Breast epithelium (tissue), 4 donors: ENCODE results near the gene SAAL1. TPM values are rescaled to one million over a fixed set of nuclear protein-coding genes. Genes with fewer than 3 reads are reported as not detected.

Experiments
- DNase-seq, 2 donors: peaks; one replicate each; pipeline ENCODE4 v3.0.0-alpha.2; 2019; ENCODE audit warnings: low spot score in 2 of 2
- H3K27ac ChIP-seq, 2 donors: fragments of 200-600 bp; sonication (generic) in 1 of 2; one replicate each; pipeline ENCODE4 v1.5.1; 2016 to 2019; ENCODE audit warnings: mild to moderate bottlenecking in 1 of 2
- H3K27me3 ChIP-seq, 2 donors: fragments of 200-600 bp; sonication (generic) in 1 of 2; one replicate each; pipeline versions ENCODE4 v1.5.1 to v1.6.0; 2017 to 2019; ENCODE audit warnings: control low read depth in 1 of 2, mild to moderate bottlenecking in 1 of 2
- H3K36me3 ChIP-seq: fragments of 200-600 bp; one replicate; pipeline ENCODE4 v1.5.1; 2019
- H3K4me1 ChIP-seq, 2 donors: fragments of 200-600 bp; sonication (generic); one replicate each; pipeline ENCODE4 v1.5.1; 2016 to 2019; ENCODE audit warnings: control low read depth in 1 of 2
- H3K4me3 ChIP-seq, 3 donors: fragments of 200-600 bp; sonication (generic); 1 replicate in 2 of 3; 2 replicates in 1 of 3; pipeline ENCODE4 v1.5.1; 2016 to 2019; ENCODE audit warnings: mild to moderate bottlenecking in 3 of 3, moderate library complexity in 2 of 3
- H3K9me3 ChIP-seq, 2 donors: fragments of 200-600 bp; sonication (generic) in 1 of 2; one replicate each; pipeline ENCODE4 v1.5.1; 2016 to 2019; ENCODE audit warnings: control low read depth in 1 of 2
- POLR2A ChIP-seq: fragments of 450-650 bp; IDR thresholded peaks from one replicate; pipeline ENCODE4 v1.6.1; 2016; ENCODE audit warnings: antibody characterized with exemption, mild to moderate bottlenecking, moderate library complexity
- POLR2AphosphoS5 ChIP-seq, 3 donors: sonication (generic); formaldehyde crosslinking; IDR thresholded peaks; one replicate each; pipeline ENCODE4 v1.6.1; 2017; ENCODE audit warnings: antibody characterized with exemption in 3 of 3
- intact Hi-C: fragments of 100-400 bp; cut with DNase I; formaldehyde crosslinking; loops from one replicate; pipeline ENCODE4 v1.15.1; 2023; ENCODE audit warnings: low total_unique reads
- total RNA-seq, 3 donors: library from RNA; depleted of rRNA; stranded (reverse); fragments of >200 nt; gene quantifications; one replicate each; pipeline ENCODE4 v1.1.0, GENCODE V29; 2016
- TF ChIP-seq, protein P1 (sequence below), 3 donors: fragments of 450-650 bp; IDR thresholded peaks; one replicate each; pipeline ENCODE4 v1.5.1; 2016 to 2017; ENCODE audit warnings: antibody characterized with exemption in 3 of 3, mild to moderate bottlenecking in 3 of 3, moderate library complexity in 3 of 3

Gene SAAL1
- total RNA-seq, 3 donors from 2014 or later, result 12.3 to 16.4 (median 16.0) TPM

GRCh38 chr11:18115360-18116127 is 9.7 kb upstream of the SAAL1 start:
- H3K4me3 ChIP-seq, result no peak overlapping the region
- H3K9me3 ChIP-seq, result no peaks in the 10 kb centered on the region
- H3K4me1 ChIP-seq, result no peaks in the 10 kb centered on the region
- peaks cover 0 to 8% of the 10 kb centered on the region in 2 donors for H3K27me3 ChIP-seq
- no peak for TF ChIP-seq POLR2AphosphoS5 (IDR thresholded peaks at IDR 0.05)
- TF ChIP-seq, protein P1, sequence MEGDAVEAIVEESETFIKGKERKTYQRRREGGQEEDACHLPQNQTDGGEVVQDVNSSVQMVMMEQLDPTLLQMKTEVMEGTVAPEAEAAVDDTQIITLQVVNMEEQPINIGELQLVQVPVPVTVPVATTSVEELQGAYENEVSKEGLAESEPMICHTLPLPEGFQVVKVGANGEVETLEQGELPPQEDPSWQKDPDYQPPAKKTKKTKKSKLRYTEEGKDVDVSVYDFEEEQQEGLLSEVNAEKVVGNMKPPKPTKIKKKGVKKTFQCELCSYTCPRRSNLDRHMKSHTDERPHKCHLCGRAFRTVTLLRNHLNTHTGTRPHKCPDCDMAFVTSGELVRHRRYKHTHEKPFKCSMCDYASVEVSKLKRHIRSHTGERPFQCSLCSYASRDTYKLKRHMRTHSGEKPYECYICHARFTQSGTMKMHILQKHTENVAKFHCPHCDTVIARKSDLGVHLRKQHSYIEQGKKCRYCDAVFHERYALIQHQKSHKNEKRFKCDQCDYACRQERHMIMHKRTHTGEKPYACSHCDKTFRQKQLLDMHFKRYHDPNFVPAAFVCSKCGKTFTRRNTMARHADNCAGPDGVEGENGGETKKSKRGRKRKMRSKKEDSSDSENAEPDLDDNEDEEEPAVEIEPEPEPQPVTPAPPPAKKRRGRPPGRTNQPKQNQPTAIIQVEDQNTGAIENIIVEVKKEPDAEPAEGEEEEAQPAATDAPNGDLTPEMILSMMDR (IDR thresholded peaks at IDR 0.05), result peak; percentile 58 to 89 (median 82)
- no peaks in the 10 kb centered on the region for H3K36me3 ChIP-seq
- intact Hi-C loops, result no loop called here
- DNase-seq, result peak in 1 of 2 donors; percentile 59
- H3K27ac ChIP-seq, result no peak overlapping the region

- TF ChIP-seq POLR2A, result no peak
- H3K4me1 ChIP-seq, result no peaks in the 10 kb centered on the region
- H3K27me3 ChIP-seq, result peaks cover 0 to 8% of the 10 kb centered on the region in 2 donors
- intact Hi-C loops, result no loop called here
- no peaks in the 10 kb centered on the region for H3K36me3 ChIP-seq
- no peak overlapping the region for H3K4me3 ChIP-seq
- H3K9me3 ChIP-seq, result no peaks in the 10 kb centered on the region
- DNase-seq, result no peak
- no peak overlapping the region for H3K27ac ChIP-seq
Measured at GRCh38 chr11:18111005-18111404, 5.1 kb upstream of the SAAL1 start.

- no peak overlapping the region for H3K27ac ChIP-seq
- H3K36me3 ChIP-seq, result peaks cover 2% of the 10 kb centered on the region
- H3K27me3 ChIP-seq, result peaks cover 0 to 5% of the 10 kb centered on the region in 2 donors
- intact Hi-C loops, result loop anchor here (10.0 kb wide), 1 partner anchor 113 kb away; no protein-coding TSS in a partner anchor
- H3K9me3 ChIP-seq, result no peaks in the 10 kb centered on the region
- DNase-seq, result no peak
- peaks cover 6% of the 10 kb centered on the region in 2 donors for H3K4me1 ChIP-seq
- no peak for TF ChIP-seq POLR2AphosphoS5 (IDR thresholded peaks at IDR 0.05)
- H3K4me3 ChIP-seq, result no peak overlapping the region
Measured at GRCh38 chr11:18108254-18108653, 2.4 kb upstream of the SAAL1 start.

DNA sequence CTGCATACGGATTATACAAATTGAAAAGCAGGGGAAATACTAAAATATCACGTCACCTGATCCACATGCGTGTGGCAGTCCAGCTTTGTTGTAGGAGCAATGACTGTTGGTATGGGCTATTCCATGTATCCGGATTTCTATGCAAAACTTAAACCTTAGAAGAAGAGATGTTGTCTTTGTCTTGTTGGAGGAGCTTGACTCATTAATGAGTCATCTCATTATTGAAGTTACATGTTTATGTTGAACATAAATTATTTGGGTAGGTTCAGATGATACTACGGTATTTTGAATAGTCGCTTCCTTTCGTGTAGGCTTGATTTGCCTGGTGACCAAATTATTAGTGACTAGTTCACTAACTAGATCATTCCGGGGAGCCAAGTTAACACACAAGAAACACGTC is 806 bp upstream of the SAAL1 start:
- DNase-seq, result no peak
- Histone ChIP-seq H3K9me3 (no peaks in the 10 kb centered on the region), H3K27ac (no peak overlapping the region), H3K36me3 (peaks cover 12% of the 10 kb centered on the region), H3K4me1 (peaks cover 6% of the 10 kb centered on the region in 2 donors), H3K4me3 (peak overlapping the region in 1 of 3 donors; percentile 91), H3K27me3 (no peaks in the 10 kb centered on the region)
- TF ChIP-seq, protein P1 (IDR thresholded peaks at IDR 0.05), result no peak
- TF ChIP-seq POLR2AphosphoS5 (IDR thresholded peaks at IDR 0.05), result no peak
- no peak for TF ChIP-seq POLR2A
- intact Hi-C loops, result loop anchor here (10.0 kb wide), 1 partner anchor 112 kb away; no protein-coding TSS in a partner anchor

GRCh38 chr11:18105086-18105801 is 638 bp downstream of the SAAL1 start:
- Histone ChIP-seq H3K9me3 (no peaks in the 10 kb centered on the region), H3K4me3 (peak overlapping the region; percentile 91 to 96 (median 95)), H3K27me3 (no peaks in the 10 kb centered on the region), H3K36me3 (peaks cover 12% of the 10 kb centered on the region), H3K4me1 (peaks cover 6% of the 10 kb centered on the region in 2 donors), H3K27ac (peak overlapping the region; percentile 52 to 65)
- intact Hi-C loops, result loop anchor here (10.0 kb wide), 1 partner anchor 110 kb away; no protein-coding TSS in a partner anchor
- DNase-seq, result no peak
- TF ChIP-seq POLR2AphosphoS5 (IDR thresholded peaks at IDR 0.05) (no peak), POLR2A (no peak)
- TF ChIP-seq, protein P1 (IDR thresholded peaks at IDR 0.05), result no peak
